GM21423 (cell line): ENCODE measurements around the gene RIPK4.

Experiments used
- ATAC-seq: cut with Tn5 transposase; IDR thresholded peaks from one replicate; pipeline ENCODE4 v1.9.1; 2021; ENCODE audit warnings: mild to moderate bottlenecking, moderate library complexity; ENCODE audit not compliant: unreplicated experiment

The RIPK4 gene

DNA sequence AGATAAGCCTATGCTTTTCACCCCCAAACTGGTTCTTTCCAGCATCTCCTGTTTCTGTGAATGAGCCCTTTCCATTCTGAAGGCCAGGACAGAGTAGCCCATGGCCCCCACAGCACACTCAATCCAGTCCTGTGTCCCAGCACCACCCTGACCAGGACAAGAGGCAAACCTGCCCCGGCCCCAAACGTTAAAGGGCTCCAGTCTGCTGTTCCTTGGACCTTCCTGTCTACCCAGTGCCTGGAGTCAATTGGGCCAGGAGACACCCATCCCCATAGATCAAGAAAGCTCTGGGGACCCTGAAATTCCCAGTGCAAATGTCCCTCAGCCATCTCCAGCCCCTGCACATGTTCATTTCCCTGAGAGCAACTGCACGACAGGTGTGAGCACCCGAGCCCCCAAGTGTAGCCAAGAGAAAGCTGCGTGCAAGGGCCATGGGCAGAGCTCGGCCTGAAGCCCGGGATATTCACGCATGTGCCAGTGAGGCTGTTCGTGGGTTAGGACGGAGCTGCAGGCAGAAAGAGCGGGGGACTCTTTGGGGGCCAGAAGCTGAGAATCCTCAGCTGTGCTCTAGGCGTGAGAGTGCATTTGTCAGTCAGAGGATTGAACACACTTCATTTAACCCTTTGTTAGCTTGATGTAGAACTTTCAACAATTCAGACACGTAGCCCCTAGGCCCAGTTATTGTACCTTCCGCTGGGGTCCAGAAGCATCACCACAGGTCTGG, 4.2 kb upstream of the RIPK4 start:
- no peak for ATAC-seq

GRCh38 chr21:41769933-41770332, 3.1 kb upstream of the RIPK4 start:
- no peak for ATAC-seq

DNA sequence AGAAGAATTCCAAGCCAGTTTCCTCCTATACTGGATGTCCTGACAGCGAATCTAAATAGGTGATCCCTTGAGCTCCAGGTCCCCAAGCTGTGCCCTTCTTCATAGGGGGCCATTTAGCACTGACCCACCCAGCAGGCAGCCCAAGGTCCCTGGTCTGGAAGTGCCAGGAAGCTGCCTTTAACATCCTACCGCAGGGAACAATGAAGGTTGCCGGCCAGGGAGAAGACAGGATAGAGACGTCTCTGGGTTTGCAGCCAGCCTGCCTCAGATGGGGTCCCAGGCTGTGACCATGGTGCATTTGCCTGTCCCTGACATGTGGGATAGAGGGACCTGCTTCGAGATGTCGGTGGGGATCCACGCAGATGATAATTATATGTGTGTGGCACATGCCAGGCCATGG, 2.7 kb upstream of the RIPK4 start:
- no peak for ATAC-seq

- no peak for ATAC-seq
Measured at GRCh38 chr21:41769111-41769510, 2.3 kb upstream of the RIPK4 start.

DNA sequence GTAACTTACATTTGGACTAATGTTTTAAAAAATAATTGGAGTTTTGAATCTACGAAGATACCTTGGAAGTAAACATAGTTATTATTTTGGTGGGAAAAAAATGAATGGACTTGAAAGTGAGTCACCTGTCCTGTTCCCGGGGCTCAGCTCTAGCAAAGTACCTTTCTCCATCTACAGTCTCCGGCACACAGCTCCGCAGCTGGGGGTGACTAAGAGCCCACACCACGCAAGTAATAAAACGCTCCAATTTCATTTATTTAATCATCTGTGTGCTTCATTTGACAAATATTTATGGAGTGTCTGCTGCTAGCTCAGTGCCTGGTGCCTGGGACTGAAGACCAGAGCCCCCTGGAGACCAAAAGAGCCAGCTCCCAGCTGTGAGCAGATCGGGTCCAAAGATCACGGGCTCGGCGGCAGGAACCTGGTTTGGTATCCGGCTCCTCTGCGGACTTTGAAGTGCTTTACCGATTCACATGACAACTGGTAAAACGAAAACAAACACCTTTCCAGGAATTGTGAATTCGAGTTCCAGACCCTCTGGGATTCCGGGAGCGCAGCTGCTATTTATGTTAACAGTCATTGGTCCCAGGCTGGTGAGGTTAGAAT, 1.7 kb upstream of the RIPK4 start:
- no peak for ATAC-seq

DNA sequence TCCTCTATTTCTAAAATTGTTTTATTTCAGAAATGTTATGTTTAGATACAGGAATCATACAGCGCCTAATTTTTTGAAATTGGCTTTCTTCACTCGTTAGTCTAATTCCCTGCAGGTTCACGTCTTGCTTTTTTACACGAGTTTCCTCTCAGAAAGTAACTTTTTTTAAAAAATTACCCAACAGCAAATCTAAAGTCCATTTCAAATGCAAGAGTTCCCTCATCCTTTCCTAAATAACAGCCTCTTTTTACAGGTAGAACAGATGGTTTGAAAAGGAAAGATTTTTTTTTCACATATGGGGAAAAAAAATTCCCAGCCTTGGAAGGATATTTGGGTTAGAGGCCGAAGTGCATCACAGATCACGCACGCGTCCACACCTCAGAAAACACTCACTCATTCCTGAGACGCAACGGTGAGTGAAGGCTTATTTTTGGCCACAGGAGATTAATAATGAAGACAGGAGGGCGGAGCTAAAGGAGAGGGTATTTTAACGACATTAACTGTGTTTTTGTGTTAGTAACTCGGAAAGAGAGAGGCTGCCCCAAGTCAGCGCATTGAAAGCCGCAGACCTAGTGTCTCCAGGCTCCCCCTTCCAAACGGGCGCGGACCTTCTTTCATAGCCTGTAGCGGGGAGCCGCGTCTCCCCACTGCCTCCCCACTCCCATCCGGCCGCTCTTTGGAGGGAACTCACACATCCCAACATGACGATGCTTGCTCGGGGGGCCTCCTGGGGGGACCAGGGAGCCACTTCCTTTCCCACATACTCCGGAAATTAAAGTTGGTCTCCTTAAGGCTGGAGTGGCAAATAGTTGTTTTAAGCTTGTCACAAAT, 969 bp upstream of the RIPK4 start:
- ATAC-seq = no peak

DNA sequence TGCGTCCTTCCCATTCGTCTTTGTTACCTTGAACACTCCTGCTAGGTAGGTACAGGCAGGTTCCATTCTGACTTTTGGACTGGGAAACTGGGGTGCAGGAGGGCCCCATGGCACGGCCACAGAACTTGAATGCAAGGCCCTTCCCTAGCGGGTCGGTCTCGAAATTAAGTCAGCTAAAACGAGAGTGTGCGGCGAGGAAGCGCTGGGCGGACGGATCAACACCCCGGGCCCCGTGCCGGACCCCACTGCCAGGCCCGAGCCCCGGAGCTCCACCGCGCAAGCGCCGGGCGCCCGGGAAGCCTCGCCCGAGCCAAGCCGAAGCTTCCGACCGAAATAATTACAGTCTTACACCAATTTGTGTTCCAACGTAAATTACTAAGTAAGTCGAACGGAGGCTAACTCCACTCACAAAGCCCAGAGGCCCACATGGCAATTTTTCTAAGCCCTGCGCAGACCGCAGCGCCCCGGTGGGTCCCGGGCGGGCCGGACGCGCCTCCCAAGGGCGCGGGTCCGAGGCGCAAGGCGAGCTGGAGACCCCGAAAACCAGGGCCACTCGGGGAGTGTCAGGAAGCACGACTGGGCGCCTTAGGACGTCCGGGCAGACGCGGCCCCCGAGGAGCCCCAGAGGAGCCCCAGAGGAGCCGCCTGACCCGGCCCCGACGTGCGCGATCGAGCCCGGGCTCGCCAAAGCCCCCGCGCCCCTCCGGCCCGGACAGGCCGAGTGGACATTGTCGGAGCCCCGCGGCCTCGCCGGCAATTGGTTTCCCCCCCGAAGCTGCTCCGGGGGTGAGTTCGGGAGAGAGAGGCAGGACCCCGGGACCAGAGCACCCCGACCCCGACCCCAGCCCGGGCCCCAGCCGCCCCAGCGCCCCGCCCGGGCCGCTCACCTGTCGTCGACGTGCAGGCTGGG, 624 bp downstream of the RIPK4 start:
- no peak for ATAC-seq

GRCh38 chr21:41765420-41765821, 1.4 kb downstream of the RIPK4 start:
- ATAC-seq = no peak

DNA sequence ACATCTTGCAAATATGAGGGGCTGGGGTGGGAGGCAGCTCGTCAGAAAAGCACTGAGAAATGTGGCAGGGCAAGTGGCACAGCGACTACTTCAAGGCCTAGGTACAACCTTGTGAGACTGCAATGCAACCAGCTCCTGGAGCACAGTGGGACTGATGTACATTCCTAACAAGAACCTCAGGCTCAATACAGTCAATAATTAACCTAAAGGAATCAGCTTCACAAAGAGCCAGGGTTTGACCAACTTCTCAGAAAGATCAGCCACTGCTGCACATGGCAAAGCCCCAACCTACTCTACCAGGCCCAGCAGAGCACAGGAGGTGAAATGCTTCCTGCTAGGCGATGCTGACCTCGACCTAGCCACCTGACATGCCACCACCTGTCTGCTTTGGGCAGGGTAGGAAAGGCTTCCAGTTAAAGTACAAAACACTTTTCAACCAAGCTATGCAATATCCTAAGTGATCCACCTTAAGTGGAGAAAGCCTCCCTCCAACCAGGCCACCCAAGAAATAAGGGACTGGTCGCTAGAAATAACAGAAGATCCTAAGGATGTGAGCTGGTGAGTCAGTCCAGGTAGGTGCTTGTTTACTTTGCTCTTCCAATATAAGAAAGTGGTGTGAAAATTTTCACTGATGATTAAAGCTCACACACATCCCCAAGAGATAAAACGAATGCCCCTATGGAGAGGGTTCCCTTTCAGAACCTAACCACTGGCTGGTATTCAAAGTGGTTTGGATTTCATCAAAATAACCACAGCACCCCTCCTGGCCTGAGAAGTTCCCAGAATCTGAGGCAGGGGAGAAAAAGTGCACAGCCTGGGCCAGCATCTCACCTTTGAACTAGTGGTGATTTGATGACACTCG, 2.1 kb downstream of the RIPK4 start:
- no peak for ATAC-seq

- no peak for ATAC-seq
Measured at GRCh38 chr21:41763996-41764395, 2.9 kb downstream of the RIPK4 start.

DNA sequence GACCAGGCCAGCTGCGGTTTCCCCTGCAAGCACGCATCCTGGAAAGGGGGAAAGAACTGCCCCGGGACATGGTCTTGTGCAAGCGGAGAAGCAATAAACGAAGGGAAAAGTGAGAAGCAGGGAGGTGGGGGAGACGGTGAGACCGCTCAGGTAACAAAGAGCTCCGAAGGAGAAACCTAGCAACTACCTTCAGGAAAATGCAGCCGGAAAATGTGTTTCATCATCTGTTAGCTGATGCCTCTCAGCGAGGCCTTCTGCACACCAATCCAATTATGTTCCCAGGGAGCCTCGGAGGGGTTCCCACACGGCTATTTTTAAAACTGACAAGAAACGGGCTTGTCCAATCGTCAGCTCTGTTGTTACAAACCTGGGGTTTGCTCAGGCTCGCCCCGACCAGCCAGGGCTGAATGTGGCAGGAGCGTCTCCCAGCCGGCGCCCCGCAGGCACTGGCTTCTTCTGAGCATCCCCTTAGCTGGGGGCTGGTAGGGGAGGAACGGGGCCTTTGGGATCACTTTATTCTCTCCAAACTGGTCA, 3.4 kb downstream of the RIPK4 start:
- no peak for ATAC-seq

DNA sequence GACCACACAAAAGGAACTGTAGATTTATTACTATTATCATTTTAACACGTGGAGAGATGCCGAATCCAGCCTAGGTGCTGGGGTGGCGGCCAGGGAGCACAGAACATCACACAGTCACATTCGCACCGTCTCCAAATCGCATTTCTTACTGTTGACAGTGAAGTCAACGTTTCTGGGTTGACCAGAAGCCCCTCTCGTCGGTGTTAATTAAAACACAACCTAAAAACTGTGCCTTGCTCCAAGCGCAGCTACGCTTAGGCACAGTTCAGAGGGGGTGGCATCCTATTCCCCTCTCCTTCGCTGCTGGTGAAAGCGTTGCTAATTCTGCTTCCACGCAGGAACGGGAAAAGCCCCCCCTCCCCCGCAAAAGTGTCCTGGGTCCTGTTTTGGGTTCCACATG, 4.1 kb downstream of the RIPK4 start:
- ATAC-seq = no peak

DNA sequence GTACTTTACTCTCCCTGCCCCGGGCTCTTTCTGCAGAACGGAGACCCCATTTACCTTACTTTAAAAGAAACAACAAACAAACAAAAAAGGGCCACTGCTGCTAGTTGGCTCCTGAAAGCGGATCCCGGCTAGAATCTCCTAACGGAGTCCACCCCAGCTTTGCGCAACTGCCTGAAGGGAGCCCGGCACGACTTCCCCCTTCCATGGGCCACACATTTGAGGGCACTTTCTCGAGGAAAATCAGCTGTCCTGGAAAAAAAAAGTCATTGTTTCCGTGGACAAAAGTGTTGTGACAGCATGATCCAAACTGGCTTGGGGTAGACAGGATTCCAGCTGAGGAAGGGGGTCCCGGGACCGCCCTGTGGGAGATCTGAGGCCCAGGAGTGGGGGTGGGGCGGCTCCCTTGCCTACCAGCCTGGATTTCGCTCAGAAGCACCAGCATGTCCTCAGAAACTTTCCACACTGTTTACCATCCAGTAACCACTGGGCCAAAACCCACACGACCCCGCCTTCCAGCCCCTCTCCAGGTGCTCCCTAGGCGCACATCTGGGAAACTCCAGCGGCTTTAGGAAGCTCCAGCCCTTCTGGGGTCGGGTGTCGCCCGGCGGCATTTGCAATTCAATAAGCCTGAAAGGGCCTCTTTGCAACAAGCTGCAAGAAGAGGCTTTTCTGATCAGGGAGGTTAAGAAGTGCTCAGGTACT, 4.8 kb downstream of the RIPK4 start:
- ATAC-seq = no peak

GRCh38 chr21:41761211-41761933, 5.5 kb downstream of the RIPK4 start:
- ATAC-seq = no peak

- ATAC-seq = no peak
Measured at GRCh38 chr21:41760411-41760810, 6.4 kb downstream of the RIPK4 start.

DNA sequence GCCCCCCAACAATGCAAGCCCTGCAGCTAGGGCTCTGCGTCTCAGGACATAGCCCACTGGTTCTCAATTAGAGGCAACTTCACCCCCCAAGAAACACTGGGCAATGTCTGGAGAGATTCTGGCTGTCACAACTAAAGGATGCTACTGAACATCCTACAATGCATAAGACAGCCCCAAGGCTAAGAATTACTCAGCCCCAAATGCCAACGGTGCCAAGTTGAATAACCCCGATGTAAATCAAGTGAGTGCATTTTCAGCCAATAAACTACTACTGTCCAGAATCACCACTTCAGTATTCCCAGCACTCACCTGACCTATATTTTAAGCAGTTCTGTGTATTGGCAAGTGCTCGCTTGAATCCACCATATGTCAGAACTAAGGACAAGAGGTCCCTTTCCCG, 6.9 kb downstream of the RIPK4 start:
- no peak for ATAC-seq

DNA sequence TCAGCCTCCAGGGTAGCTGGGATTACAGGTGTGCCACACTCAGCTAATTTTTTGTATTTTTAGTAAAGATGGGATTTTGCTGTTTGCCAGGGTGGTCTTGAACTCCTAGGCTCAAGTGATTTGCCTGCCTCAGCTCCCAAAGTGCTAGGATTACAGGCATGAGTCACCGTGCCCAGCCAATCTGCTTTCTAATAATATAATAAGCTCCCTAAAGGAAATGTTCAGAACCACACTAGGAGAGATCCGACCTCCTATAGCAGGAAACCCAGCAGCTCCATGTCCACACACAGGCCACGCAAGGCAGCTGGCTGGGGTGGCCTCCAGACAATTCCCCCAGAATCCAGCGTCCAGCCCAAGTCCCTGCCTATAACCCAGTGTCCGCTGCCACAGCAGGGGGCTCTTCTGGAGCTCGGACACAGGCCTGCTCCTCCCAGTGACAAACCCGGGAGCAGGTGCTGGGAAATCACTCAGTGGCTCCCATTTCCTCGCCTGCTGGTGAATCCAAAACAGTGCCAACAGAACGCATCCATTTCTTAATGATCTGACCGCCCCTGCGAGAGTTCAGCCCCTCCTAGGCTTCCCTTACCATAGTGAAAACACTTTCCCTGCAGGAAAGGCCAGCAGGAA, 7.5 kb downstream of the RIPK4 start:
- ATAC-seq = no peak

DNA sequence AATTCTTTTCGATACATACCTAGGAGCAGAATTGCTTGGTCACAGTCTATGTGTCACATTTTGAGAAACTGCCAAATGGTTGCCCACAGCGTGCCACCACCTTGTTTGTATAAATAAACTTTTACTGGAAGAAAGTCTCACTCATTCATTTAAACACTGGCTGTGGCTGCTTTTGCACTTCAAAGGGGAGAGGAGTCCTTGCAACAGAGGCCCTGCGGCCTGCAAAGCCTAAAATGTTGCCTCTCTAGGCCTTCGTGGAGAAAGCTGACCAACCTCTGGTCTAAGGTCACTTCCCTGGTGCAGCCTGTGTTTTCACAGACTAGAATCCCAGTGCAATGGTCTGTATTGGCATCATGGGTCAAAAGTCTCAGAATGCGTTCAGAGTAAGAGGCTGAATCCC, 8.3 kb downstream of the RIPK4 start:
- ATAC-seq = no peak
